NK-92 treated with Interleukin-12 subunit alpha and Interleukin-12 subunit beta, amount 100 ng/mL, for 24 hours (cell line): ENCODE results near the gene SEPTIN5.

Experiments used
- DNase-seq: peaks from one replicate; lab custom pipeline; 2025; lab: John Stamatoyannopoulos, UW

The SEPTIN5 gene

GRCh38 chr22:19733755-19734154 lies 19.5 kb downstream of the SEPTIN5 start:
- DNase-seq, result no peak

- no peak for DNase-seq
These were observed 19.9 kb downstream of the SEPTIN5 start for GRCh38 chr22:19734163-19734562.

- no peak for DNase-seq
These were observed 20.6 kb downstream of the SEPTIN5 start for GRCh38 chr22:19734837-19735382.

GRCh38 chr22:19735665-19736510 lies 21.6 kb downstream of the SEPTIN5 start:
- no peak for DNase-seq

GRCh38 chr22:19737846-19738663 lies 23.8 kb downstream of the SEPTIN5 start:
- DNase-seq, result no peak

- DNase-seq, result no peak
These were observed 24.6 kb downstream of the SEPTIN5 start for GRCh38 chr22:19738664-19739447.

- no peak for DNase-seq
These were observed 25.2 kb downstream of the SEPTIN5 start for GRCh38 chr22:19739448-19739895.

- DNase-seq, result no peak
These were observed 25.7 kb downstream of the SEPTIN5 start for GRCh38 chr22:19739911-19740449.

- no peak for DNase-seq
These were observed 26.3 kb downstream of the SEPTIN5 start for GRCh38 chr22:19740586-19740985.

GRCh38 chr22:19741053-19741452 lies 26.8 kb downstream of the SEPTIN5 start:
- DNase-seq, result no peak

GRCh38 chr22:19742160-19743066 lies 28.1 kb downstream of the SEPTIN5 start:
- DNase-seq, result no peak

GRCh38 chr22:19743081-19743480 lies 28.8 kb downstream of the SEPTIN5 start:
- DNase-seq, result no peak

GRCh38 chr22:19743651-19744050 lies 29.3 kb downstream of the SEPTIN5 start:
- no peak for DNase-seq

GRCh38 chr22:19744350-19745006 lies 30.2 kb downstream of the SEPTIN5 start:
- no peak for DNase-seq

- no peak for DNase-seq
These were observed 31.1 kb downstream of the SEPTIN5 start for GRCh38 chr22:19745155-19746101.

GRCh38 chr22:19746726-19747125 lies 32.4 kb downstream of the SEPTIN5 start:
- DNase-seq, result no peak

GRCh38 chr22:19747551-19747950 lies 33.2 kb downstream of the SEPTIN5 start:
- DNase-seq, result no peak

- no peak for DNase-seq
These were observed 33.8 kb downstream of the SEPTIN5 start for GRCh38 chr22:19748139-19748538.
